Measurements from ENCODE around the gene FAM234A. TPM values are rescaled to one million over a fixed set of nuclear protein-coding genes. Genes with fewer than 3 reads are reported as not detected.

Gene FAM234A
- polyA plus RNA-seq, 1 experiment = 42.7 TPM

GRCh38 chr16:284204-285120 lies 49.8 kb downstream of the FAM234A start:
- peaks cover 28% of the 10 kb centered on the region for H3K9me3 ChIP-seq (ENCODE audit: control insufficient read depth, insufficient read depth, low read length)
- no peak for TF ChIP-seq CTCF (IDR thresholded peaks at IDR 0.05; ENCODE audit: low read depth, low read length)
- no peak overlapping the region for H3K4me3 ChIP-seq (ENCODE audit: low read depth, low read length)
- POLR2A ChIA-PET = no interaction called here
- no peak for DNase-seq (ENCODE audit: low read depth, low spot score)
- CTCF ChIA-PET = no interaction called here
- no peak overlapping the region for H3K27ac ChIP-seq (ENCODE audit: low read depth, low read length)
- H3K27me3 ChIP-seq (ENCODE audit: control insufficient read depth, insufficient read depth, low read length) = peaks cover 19% of the 10 kb centered on the region

GRCh38 chr16:285146-286055 lies 50.8 kb downstream of the FAM234A start:
- POLR2A ChIA-PET = no interaction called here
- CTCF ChIA-PET = no interaction called here
- no peak for TF ChIP-seq CTCF (IDR thresholded peaks at IDR 0.05; ENCODE audit: low read depth, low read length)
- Histone ChIP-seq H3K27me3 (ENCODE audit: control insufficient read depth, insufficient read depth, low read length) (peaks cover 13% of the 10 kb centered on the region), H3K4me3 (ENCODE audit: low read depth, low read length) (no peak overlapping the region), H3K27ac (ENCODE audit: low read depth, low read length) (no peak overlapping the region), H3K9me3 (ENCODE audit: control insufficient read depth, insufficient read depth, low read length) (peaks cover 28% of the 10 kb centered on the region)
- no peak for DNase-seq (ENCODE audit: low read depth, low spot score)

GRCh38 chr16:286491-287297 lies 52.1 kb downstream of the FAM234A start:
- DNase-seq (ENCODE audit: low read depth, low spot score) = no peak
- Histone ChIP-seq H3K4me3 (ENCODE audit: low read depth, low read length) (no peak overlapping the region), H3K27me3 (ENCODE audit: control insufficient read depth, insufficient read depth, low read length) (peaks cover 4% of the 10 kb centered on the region), H3K9me3 (ENCODE audit: control insufficient read depth, insufficient read depth, low read length) (peaks cover 25% of the 10 kb centered on the region), H3K27ac (ENCODE audit: low read depth, low read length) (no peak overlapping the region)
- TF ChIP-seq CTCF (IDR thresholded peaks at IDR 0.05; ENCODE audit: low read depth, low read length) = no peak
- POLR2A ChIA-PET = no interaction called here
- CTCF ChIA-PET = no interaction called here

GRCh38 chr16:287298-287811 lies 52.7 kb downstream of the FAM234A start:
- H3K27ac ChIP-seq (ENCODE audit: low read depth, low read length) = no peak overlapping the region
- H3K9me3 ChIP-seq (ENCODE audit: control insufficient read depth, insufficient read depth, low read length) = peaks cover 25% of the 10 kb centered on the region
- H3K4me3 ChIP-seq (ENCODE audit: low read depth, low read length) = no peak overlapping the region
- POLR2A ChIA-PET = no interaction called here
- no peak for TF ChIP-seq CTCF (IDR thresholded peaks at IDR 0.05; ENCODE audit: low read depth, low read length)
- DNase-seq (ENCODE audit: low read depth, low spot score) = no peak
- H3K27me3 ChIP-seq (ENCODE audit: control insufficient read depth, insufficient read depth, low read length) = no peaks in the 10 kb centered on the region
- CTCF ChIA-PET = no interaction called here

Measured in AG04450 (cell line).